ENCODE results near the gene AASDH.

DNA sequence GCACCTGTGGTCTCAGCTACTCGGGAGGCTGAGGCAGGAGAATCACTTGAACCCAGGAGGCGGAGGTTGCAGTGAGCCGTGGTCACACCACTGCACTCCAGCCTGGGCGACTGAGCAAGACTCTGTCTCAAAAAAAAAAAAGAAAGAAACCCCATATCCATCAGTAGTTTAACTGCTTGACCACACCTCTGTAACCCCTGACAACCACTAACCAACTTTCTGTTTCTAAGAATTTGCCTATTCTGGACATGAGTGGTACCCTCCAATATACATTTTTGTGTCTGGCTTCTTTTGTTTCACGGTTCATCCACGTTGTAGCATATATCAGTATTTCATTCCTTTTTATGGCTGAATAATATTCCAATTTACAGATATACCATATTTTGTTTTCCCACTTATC lies 39.0 kb upstream of the AASDH start:
- TF ChIP-seq, protein P1, sequence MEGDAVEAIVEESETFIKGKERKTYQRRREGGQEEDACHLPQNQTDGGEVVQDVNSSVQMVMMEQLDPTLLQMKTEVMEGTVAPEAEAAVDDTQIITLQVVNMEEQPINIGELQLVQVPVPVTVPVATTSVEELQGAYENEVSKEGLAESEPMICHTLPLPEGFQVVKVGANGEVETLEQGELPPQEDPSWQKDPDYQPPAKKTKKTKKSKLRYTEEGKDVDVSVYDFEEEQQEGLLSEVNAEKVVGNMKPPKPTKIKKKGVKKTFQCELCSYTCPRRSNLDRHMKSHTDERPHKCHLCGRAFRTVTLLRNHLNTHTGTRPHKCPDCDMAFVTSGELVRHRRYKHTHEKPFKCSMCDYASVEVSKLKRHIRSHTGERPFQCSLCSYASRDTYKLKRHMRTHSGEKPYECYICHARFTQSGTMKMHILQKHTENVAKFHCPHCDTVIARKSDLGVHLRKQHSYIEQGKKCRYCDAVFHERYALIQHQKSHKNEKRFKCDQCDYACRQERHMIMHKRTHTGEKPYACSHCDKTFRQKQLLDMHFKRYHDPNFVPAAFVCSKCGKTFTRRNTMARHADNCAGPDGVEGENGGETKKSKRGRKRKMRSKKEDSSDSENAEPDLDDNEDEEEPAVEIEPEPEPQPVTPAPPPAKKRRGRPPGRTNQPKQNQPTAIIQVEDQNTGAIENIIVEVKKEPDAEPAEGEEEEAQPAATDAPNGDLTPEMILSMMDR (IDR thresholded peaks at IDR 0.05) = no peak
- no peak for TF ChIP-seq POLR2A (IDR thresholded peaks at IDR 0.05)
